Stimulated activated CD4-positive, alpha-beta T cell treated with anti-CD3 and anti-CD28 coated beads, TNF-alpha, amount 100 ng/mL, for 48 hours (primary cell): ENCODE data around the gene TCEANC2.
A peak's percentile ranks its signal among the peaks of the same experiment; 100 is the strongest.

ENCODE experiments used
- DNase-seq, 3 donors: peaks; one replicate each; pipeline ENCODE4 v3.0.0-alpha.2; 2020; ENCODE audit warnings: low read depth in 3 of 3

Gene TCEANC2

GRCh38 chr1:54114001-54114400, 60.6 kb downstream of the TCEANC2 start:
- DNase-seq: no peak

- no peak for DNase-seq
Measured at GRCh38 chr1:54114955-54115354, 61.5 kb downstream of the TCEANC2 start.

- no peak for DNase-seq
Measured at GRCh38 chr1:54115520-54115919, 62.1 kb downstream of the TCEANC2 start.

- no peak for DNase-seq
Measured at GRCh38 chr1:54117815-54118563, 64.6 kb downstream of the TCEANC2 start.

GRCh38 chr1:54118704-54119103, 65.3 kb downstream of the TCEANC2 start:
- no peak for DNase-seq

- DNase-seq: no peak
Measured at GRCh38 chr1:54120018-54120697, 66.8 kb downstream of the TCEANC2 start.

- DNase-seq: no peak
Measured at GRCh38 chr1:54120698-54121481, 67.5 kb downstream of the TCEANC2 start.

- peak; percentile 45 to 62 (median 50) for DNase-seq
Measured at GRCh38 chr1:54121482-54122134, 68.2 kb downstream of the TCEANC2 start.

GRCh38 chr1:54122135-54122751, 68.8 kb downstream of the TCEANC2 start:
- no peak for DNase-seq

- DNase-seq: no peak
Measured at GRCh38 chr1:54122992-54123391, 69.6 kb downstream of the TCEANC2 start.

- no peak for DNase-seq
Measured at GRCh38 chr1:54124472-54124871, 71.1 kb downstream of the TCEANC2 start.

GRCh38 chr1:54124906-54125305, 71.5 kb downstream of the TCEANC2 start:
- no peak for DNase-seq

- DNase-seq: no peak
Measured at GRCh38 chr1:54125386-54126070, 72.1 kb downstream of the TCEANC2 start.

GRCh38 chr1:54126271-54126815, 72.9 kb downstream of the TCEANC2 start:
- DNase-seq: no peak

GRCh38 chr1:54127594-54128300, 74.3 kb downstream of the TCEANC2 start:
- no peak for DNase-seq

- DNase-seq: no peak
Measured at GRCh38 chr1:54129858-54130257, 76.5 kb downstream of the TCEANC2 start.

- no peak for DNase-seq
Measured at GRCh38 chr1:54131419-54131818, 78.0 kb downstream of the TCEANC2 start.

GRCh38 chr1:54132495-54132894, 79.1 kb downstream of the TCEANC2 start:
- DNase-seq: no peak

- DNase-seq: no peak
Measured at GRCh38 chr1:54134295-54134694, 80.9 kb downstream of the TCEANC2 start.
